Activated T-helper 17 cell treated with anti-CD3 and anti-CD28 coated beads, Interleukin-2, amount 50 U/mL, for 72 hours (primary cell): ENCODE measurements around the gene TOB1. TPM values are rescaled to one million over a fixed set of nuclear protein-coding genes. Genes with fewer than 3 reads are reported as not detected.

ENCODE experiments used
- total RNA-seq, 2 donors: library from RNA; stranded (reverse); gene quantifications; one replicate each; pipeline ENCODE4 v1.2.3, GENCODE V29; 2022

Gene TOB1
- total RNA-seq, 2 donors from 2014 or later, result 33.1 to 40.8 TPM

Other genes starting within 250 kb of the TOB1 start
- gene ABCC3, start 231.5 kb downstream of the TOB1 start, total RNA-seq, result under 1 TPM in 1 of 2 donors, not detected in 1; 0.40 TPM
- 10 to 100 TPM; 13.0 to 29.9 TPM for gene ANKRD40, start 158.4 kb downstream of the TOB1 start, total RNA-seq
- 100 to 1,000 TPM; 113 to 142 TPM for gene LUC7L3, start 146.8 kb downstream of the TOB1 start, total RNA-seq
- gene ANKRD40CL, start 98.8 kb downstream of the TOB1 start, total RNA-seq, result not detected
- gene WFIKKN2, start 30.8 kb downstream of the TOB1 start, total RNA-seq, result not detected